SH-SY5Y (cell line): Measurements from ENCODE around the gene EDIL3.

Experiments
- GATA2 ChIP-seq: IDR thresholded peaks from 2 replicates; pipeline ENCODE4 v1.6.1; 2011; ENCODE audit warnings: mild to moderate bottlenecking, low read depth, low read length
- GATA3 ChIP-seq: IDR thresholded peaks from 2 replicates; pipeline ENCODE4 v1.6.1; 2011; ENCODE audit warnings: low read depth, mild to moderate bottlenecking, low read length, moderate library complexity

- TF ChIP-seq GATA3 = no peak
- no peak for TF ChIP-seq GATA2
These were observed 86.1 kb downstream of the EDIL3 start for GRCh38 chr5:84298628-84299027.
